IMR-90 (cell line): ENCODE measurements around the gene LIN28A. TPM values are rescaled to one million over a fixed set of nuclear protein-coding genes. Genes with fewer than 3 reads are reported as not detected.
A peak's percentile ranks its signal among the peaks of the same experiment; 100 is the strongest.

Source experiments
- ATAC-seq: fragments of 200-7000 bp; cut with Tn5 transposase; 2 replicates; pipeline ENCODE4 v1.9.1; 2020; ENCODE audit warnings: low read depth, mild to moderate bottlenecking, moderate library complexity
- BruUV-seq: library from RNA; stranded (reverse); fragments of 400-500 nt; replicated peaks from 2 replicates; lab custom pipeline; 2021; lab: Mats Ljungman, UMichigan
- CTCF ChIA-PET: fragments of 300-600 bp; formaldehyde crosslinking; extraction: SDS; loops from one replicate; lab custom pipeline; 2021; ENCODE audit warnings: antibody characterized with exemption; lab: Yijun Ruan, JAX
- POLR2A ChIA-PET: fragments of 300-600 bp; sonication (Branson Sonifier 250); formaldehyde crosslinking; loops from one replicate; lab custom pipeline; 2022; ENCODE audit warnings: antibody characterized with exemption; ENCODE audit not compliant: unreplicated experiment; lab: Charles Lee
- DNase-seq: peaks from one replicate; pipeline ENCODE4 v3.0.0; 2013
- H2AFZ ChIP-seq: replicated peaks from 2 replicates; pipeline ENCODE3; 2013; ENCODE audit warnings: low read length, mild to moderate bottlenecking; ENCODE audit not compliant: poor library complexity
- H2AK5ac ChIP-seq: 2 replicates; pipeline ENCODE4 v1.6.1; 2013; ENCODE audit warnings: low read depth, low read length, inconsistent platforms
- H2AK9ac ChIP-seq: replicated peaks from 2 replicates; pipeline ENCODE3; 2013; ENCODE audit warnings: mild to moderate bottlenecking, low read depth, low read length, moderate library complexity; ENCODE audit not compliant: poor library complexity
- H2BK120ac ChIP-seq: 2 replicates; pipeline ENCODE4 v1.6.1; 2013; ENCODE audit warnings: low read depth, low read length, inconsistent platforms
- H2BK15ac ChIP-seq: 3 replicates; pipeline ENCODE4 v1.6.1; 2013; ENCODE audit warnings: low read depth, low read length, inconsistent platforms
- H2BK20ac ChIP-seq: 2 replicates; pipeline ENCODE4 v1.6.1; 2013; ENCODE audit warnings: low read depth, mild to moderate bottlenecking, inconsistent platforms, low read length, moderate library complexity
- H2BK5ac ChIP-seq: 2 replicates; pipeline ENCODE4 v1.6.1; 2013; ENCODE audit warnings: mild to moderate bottlenecking, low read depth, low read length, inconsistent platforms; ENCODE audit not compliant: poor library complexity, severe bottlenecking
- H3K14ac ChIP-seq: replicated peaks from 2 replicates; pipeline ENCODE4 v1.6.1; 2013; ENCODE audit warnings: low read depth, low read length, inconsistent platforms
- H3K18ac ChIP-seq: 2 replicates; pipeline ENCODE4 v1.6.1; 2013; ENCODE audit warnings: low read depth, low read length, control low read depth
- H3K23ac ChIP-seq: 2 replicates; pipeline ENCODE4 v1.6.1; 2013; ENCODE audit warnings: low read depth, low read length, inconsistent platforms
- H3K27ac ChIP-seq: 2 replicates; pipeline ENCODE4 v1.5.1; 2013; ENCODE audit warnings: mild to moderate bottlenecking, control low read depth, low read length; ENCODE audit not compliant: insufficient read depth
- H3K27me3 ChIP-seq: 2 replicates; pipeline ENCODE4 v1.6.1; 2013; ENCODE audit warnings: low read length; ENCODE audit not compliant: control insufficient read depth, insufficient read depth
- H3K36me3 ChIP-seq: 2 replicates; pipeline ENCODE4 v1.6.1; 2013; ENCODE audit warnings: low read length, mixed read lengths; ENCODE audit not compliant: control insufficient read depth, insufficient read depth
- H3K4ac ChIP-seq: 2 replicates; pipeline ENCODE4 v1.6.1; 2013; ENCODE audit warnings: low read depth, low read length, inconsistent platforms
- H3K4me1 ChIP-seq: 2 replicates; pipeline ENCODE4 v1.6.1; 2013; ENCODE audit warnings: low read length, mixed read lengths; ENCODE audit not compliant: control insufficient read depth, insufficient read depth
- H3K4me2 ChIP-seq: 2 replicates; pipeline ENCODE4 v1.6.1; 2013; ENCODE audit warnings: low read depth, mild to moderate bottlenecking, control low read depth, low read length, moderate library complexity
- H3K4me3 ChIP-seq: 2 replicates; pipeline ENCODE4 v1.5.1; 2013; ENCODE audit warnings: low read depth, mild to moderate bottlenecking, control low read depth, low read length, moderate library complexity; ENCODE audit not compliant: insufficient read depth
- H3K56ac ChIP-seq: 2 replicates; pipeline ENCODE4 v1.6.1; 2013; ENCODE audit warnings: low read length, inconsistent platforms; ENCODE audit not compliant: insufficient read depth; ENCODE audit errors: extremely low read depth
- H3K79me1 ChIP-seq, 2 experiments: 2 replicates each; pipeline ENCODE4 v1.6.1; 2013; ENCODE audit warnings: low read length in 2 of 2, inconsistent platforms in 1 of 2, low read depth in 1 of 2
- H3K9ac ChIP-seq: 2 replicates; pipeline ENCODE4 v1.6.1; 2013; ENCODE audit warnings: low read depth, low read length, control low read depth
- H3K9me1 ChIP-seq: 2 replicates; pipeline ENCODE4 v1.6.1; 2013; ENCODE audit warnings: low read length, inconsistent platforms; ENCODE audit not compliant: insufficient read depth
- H3K9me3 ChIP-seq: 2 replicates; pipeline ENCODE4 v1.6.1; 2013; ENCODE audit warnings: low read length; ENCODE audit not compliant: control insufficient read depth, insufficient read depth
- H4K20me1 ChIP-seq: 2 replicates; pipeline ENCODE4 v1.6.1; 2013; ENCODE audit warnings: low read length, inconsistent platforms; ENCODE audit not compliant: insufficient read depth
- H4K5ac ChIP-seq: 2 replicates; pipeline ENCODE4 v1.6.1; 2013; ENCODE audit warnings: mild to moderate bottlenecking, low read depth, low read length, control low read depth
- H4K8ac ChIP-seq, 2 experiments: 2 replicates each; pipeline ENCODE4 v1.6.1; 2013; ENCODE audit warnings: low read depth in 2 of 2, low read length in 2 of 2, control low read depth in 1 of 2, inconsistent platforms in 1 of 2
- H4K91ac ChIP-seq: 2 replicates; pipeline ENCODE4 v1.6.1; 2013; ENCODE audit warnings: low read depth, low read length, inconsistent platforms; ENCODE audit not compliant: insufficient read depth
- BHLHE40 ChIP-seq: fragments of 150-350 bp; IDR thresholded peaks from 2 replicates; pipeline ENCODE4 v1.6.1; 2016; ENCODE audit warnings: mild to moderate bottlenecking, low read depth, low read length
- CEBPB ChIP-seq: IDR thresholded peaks from 2 replicates; pipeline ENCODE4 v1.6.1; 2012; ENCODE audit warnings: low read depth, low read length, improper control_type of control experiment
- CTCF ChIP-seq: conservative IDR thresholded peaks from 2 replicates; pipeline ENCODE4 v1.5.1; 2012; ENCODE audit warnings: mild to moderate bottlenecking, low read depth, low read length, improper control_type of control experiment
- FOS ChIP-seq: fragments of 150-350 bp; IDR thresholded peaks from 2 replicates; pipeline ENCODE4 v1.6.1; 2016; ENCODE audit warnings: low read depth, low read length
- MAFK ChIP-seq: IDR thresholded peaks from 2 replicates; pipeline ENCODE4 v1.6.1; 2012; ENCODE audit warnings: low read depth, low read length, improper control_type of control experiment
- MAZ ChIP-seq: IDR thresholded peaks from 2 replicates; pipeline ENCODE4 v1.6.1; 2012; ENCODE audit warnings: low read depth, mild to moderate bottlenecking, low read length, improper control_type of control experiment, moderate library complexity, borderline replicate concordance
- MXI1 ChIP-seq: IDR thresholded peaks from 2 replicates; pipeline ENCODE4 v1.6.1; 2012; ENCODE audit warnings: low read depth, mild to moderate bottlenecking, low read length, moderate library complexity, borderline replicate concordance
- NFE2L2 ChIP-seq: fragments of 150-350 bp; IDR thresholded peaks from 2 replicates; pipeline ENCODE4 v1.6.1; 2016; ENCODE audit warnings: low read depth, mild to moderate bottlenecking, low read length
- POLR2A ChIP-seq: IDR thresholded peaks from 2 replicates; pipeline ENCODE4 v1.6.1; 2012; ENCODE audit warnings: mild to moderate bottlenecking, low read depth, low read length
- RAD21 ChIP-seq: IDR thresholded peaks from 2 replicates; pipeline ENCODE4 v1.6.1; 2012; ENCODE audit warnings: low read length, improper control_type of control experiment
- RCOR1 ChIP-seq: IDR thresholded peaks from 2 replicates; pipeline ENCODE4 v1.6.1; 2012; ENCODE audit warnings: mild to moderate bottlenecking, low read length, improper control_type of control experiment; ENCODE audit not compliant: insufficient replicate concordance
- RFX5 ChIP-seq: IDR thresholded peaks from 2 replicates; pipeline ENCODE4 v1.8.0; 2012; ENCODE audit warnings: low read depth, mild to moderate bottlenecking, low read length, moderate library complexity
- SMC3 ChIP-seq: fragments of 150-350 bp; IDR thresholded peaks from 2 replicates; pipeline ENCODE4 v1.6.1; 2016; ENCODE audit warnings: low read depth, mild to moderate bottlenecking, antibody characterized with exemption, low read length, moderate library complexity
- WGBS, 2 experiments: methylation state at CpG; one replicate each; pipeline versions ENCODE4 v1.1.5 to v1.1.7; 2013; ENCODE audit warnings: missing lambda C conversion rate in 2 of 2; ENCODE audit not compliant: insufficient read length in 1 of 2; ENCODE audit errors: extremely low coverage in 2 of 2; 5-methylcytosine and 5-hydroxymethylcytosine counted together
- dilution Hi-C: fragments of 300-500 bp; cut with HindIII; formaldehyde crosslinking; loops from one replicate; pipeline ENCODE4 v1.14.3; 2018; ENCODE audit warnings: low sequenced_read_pairs; ENCODE audit not compliant: unreplicated experiment
- in situ Hi-C: fragments of 300-500 bp; cut with MboI; formaldehyde crosslinking; loops from 3 replicates; pipeline ENCODE4 v1.14.3; 2019; ENCODE audit warnings: low sequenced_read_pairs, inconsistent platforms, mixed read lengths
- intact Hi-C: fragments of 100-400 bp; cut with micrococcal nuclease; formaldehyde crosslinking; loops from 2 replicates; pipeline ENCODE4 v1.10.0; 2022
- polyA plus RNA-seq, 3 experiments: library from polyadenylated mRNA; depleted of rRNA; stranded (reverse); fragments of >200 nt; gene quantifications; 2 replicates each; pipeline ENCODE4 v1.2.3, GENCODE V29; 2012; ENCODE audit warnings: low replicate concordance in 1 of 3
- total RNA-seq: library from RNA; depleted of rRNA; stranded (reverse); fragments of >200 nt; gene quantifications from 2 replicates; pipeline ENCODE4 v1.2.3, GENCODE V29; 2012
- TF ChIP-seq, protein P1 (sequence below): fragments of 150-350 bp; IDR thresholded peaks from 2 replicates; pipeline ENCODE4 v1.6.1; 2016; ENCODE audit warnings: low read depth, mild to moderate bottlenecking, low read length, moderate library complexity, borderline replicate concordance
- TF ChIP-seq, protein P2 (sequence below): fragments of 150-350 bp; IDR thresholded peaks from 2 replicates; pipeline ENCODE4 v1.6.1; 2017; ENCODE audit warnings: mild to moderate bottlenecking, antibody characterized with exemption, low read length, low read depth

The LIN28A gene
- total and polyA plus RNA-seq, 2 of the 4 experiments (the other 2 are of a cell fraction), result not detected

GRCh38 chr1:26477446-26478152 is 67.0 kb downstream of the LIN28A start:
- no peak overlapping the region for H2BK15ac ChIP-seq
- H2BK120ac ChIP-seq, result no peak overlapping the region
- no peak overlapping the region for H3K18ac ChIP-seq
- DNase-seq (peak; percentile 19), ATAC-seq (no peak)
- no peak overlapping the region for H3K4me3 ChIP-seq
- H3K4me2 ChIP-seq, result no peak overlapping the region
- no peak overlapping the region for H2BK5ac ChIP-seq
- peaks cover 15 to 38% of the 10 kb centered on the region in 2 experiments for H3K79me1 ChIP-seq
- in situ Hi-C loops (no loop called here), dilution Hi-C loops (no loop called here), intact Hi-C loops (no loop called here)
- H2AFZ ChIP-seq, result no peak overlapping the region
- POLR2A ChIA-PET, result no interaction called here
- peaks cover 4% of the 10 kb centered on the region for H3K4me1 ChIP-seq
- no peak overlapping the region for H3K4ac ChIP-seq
- H2AK9ac ChIP-seq, result no peak overlapping the region
- H3K9ac ChIP-seq, result no peak overlapping the region
- H3K36me3 ChIP-seq, result peaks cover 20% of the 10 kb centered on the region
- no peak overlapping the region for H3K56ac ChIP-seq
- H3K27me3 ChIP-seq, result no peaks in the 10 kb centered on the region
- BruUV-seq, result no TSS peak
- H4K8ac ChIP-seq, result 0 out of 4 replicates have a peak overlapping the region, but pooled peaks of 1 of the 2 experiments have one; percentile 13
- H3K9me3 ChIP-seq, result no peaks in the 10 kb centered on the region
- no peak overlapping the region for H4K5ac ChIP-seq
- H3K14ac ChIP-seq, result no peak overlapping the region
- peaks cover 20% of the 10 kb centered on the region; the same call in 1 of the 2 replicates for H4K20me1 ChIP-seq
- no peak overlapping the region for H3K27ac ChIP-seq
- 63% methylated on average over 2 of the region's 8 CpGs; no CpG with 5 or more reads in 1 of the 2 experiments for WGBS, 2 experiments
- no peak overlapping the region for H2BK20ac ChIP-seq
- no peak overlapping the region for H3K23ac ChIP-seq
- H3K9me1 ChIP-seq, result peaks cover 3% of the 10 kb centered on the region; the same call in 1 of the 2 replicates
- H4K91ac ChIP-seq, result no peak overlapping the region
- no peak overlapping the region for H2AK5ac ChIP-seq
- CTCF ChIA-PET, result no interaction called here
- TF ChIP-seq MAZ, result no peak
- TF ChIP-seq, protein P1, sequence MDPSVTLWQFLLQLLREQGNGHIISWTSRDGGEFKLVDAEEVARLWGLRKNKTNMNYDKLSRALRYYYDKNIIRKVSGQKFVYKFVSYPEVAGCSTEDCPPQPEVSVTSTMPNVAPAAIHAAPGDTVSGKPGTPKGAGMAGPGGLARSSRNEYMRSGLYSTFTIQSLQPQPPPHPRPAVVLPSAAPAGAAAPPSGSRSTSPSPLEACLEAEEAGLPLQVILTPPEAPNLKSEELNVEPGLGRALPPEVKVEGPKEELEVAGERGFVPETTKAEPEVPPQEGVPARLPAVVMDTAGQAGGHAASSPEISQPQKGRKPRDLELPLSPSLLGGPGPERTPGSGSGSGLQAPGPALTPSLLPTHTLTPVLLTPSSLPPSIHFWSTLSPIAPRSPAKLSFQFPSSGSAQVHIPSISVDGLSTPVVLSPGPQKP, result no peak
- TF ChIP-seq MXI1, result no peak
- no peak for TF ChIP-seq FOS
- TF ChIP-seq RCOR1, result no peak
- no peak for TF ChIP-seq RAD21
- no peak for TF ChIP-seq CEBPB
- TF ChIP-seq, protein P2, sequence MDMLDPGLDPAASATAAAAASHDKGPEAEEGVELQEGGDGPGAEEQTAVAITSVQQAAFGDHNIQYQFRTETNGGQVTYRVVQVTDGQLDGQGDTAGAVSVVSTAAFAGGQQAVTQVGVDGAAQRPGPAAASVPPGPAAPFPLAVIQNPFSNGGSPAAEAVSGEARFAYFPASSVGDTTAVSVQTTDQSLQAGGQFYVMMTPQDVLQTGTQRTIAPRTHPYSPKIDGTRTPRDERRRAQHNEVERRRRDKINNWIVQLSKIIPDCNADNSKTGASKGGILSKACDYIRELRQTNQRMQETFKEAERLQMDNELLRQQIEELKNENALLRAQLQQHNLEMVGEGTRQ, result no peak
- TF ChIP-seq MAFK, result no peak
- no peak for TF ChIP-seq POLR2A
- TF ChIP-seq NFE2L2, result no peak
- no peak for TF ChIP-seq BHLHE40
- TF ChIP-seq RFX5, result no peak
- no peak for TF ChIP-seq SMC3
- no peak for TF ChIP-seq CTCF
